ENCODE measurements around the gene LMF1.

Gene LMF1

DNA sequence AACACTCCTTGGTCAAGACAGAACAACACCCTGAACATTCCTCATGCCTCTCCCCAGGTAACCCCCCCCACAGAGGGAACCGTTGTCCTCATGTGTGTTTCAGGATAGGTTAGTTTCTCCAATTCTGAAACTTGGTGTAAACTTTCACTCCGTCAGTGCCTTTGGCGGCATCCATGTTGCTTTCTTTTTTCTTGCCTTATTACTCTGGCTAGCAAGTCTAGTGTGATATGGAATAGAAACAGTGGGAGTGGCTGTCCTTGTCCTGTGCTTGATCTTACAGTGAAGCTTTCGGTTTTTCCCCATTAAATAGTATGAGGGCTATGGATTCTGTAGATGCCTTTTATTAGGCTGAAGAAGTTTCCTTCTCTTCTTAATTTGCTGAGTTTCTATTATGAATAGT, 134.6 kb downstream of the LMF1 start:
- no peak for DNase-seq
- H3K4me3 ChIP-seq (ENCODE audit: low read depth, low read length) = no peak overlapping the region
- peaks cover 6% of the 10 kb centered on the region for H3K9me3 ChIP-seq
- TF ChIP-seq, protein P1, sequence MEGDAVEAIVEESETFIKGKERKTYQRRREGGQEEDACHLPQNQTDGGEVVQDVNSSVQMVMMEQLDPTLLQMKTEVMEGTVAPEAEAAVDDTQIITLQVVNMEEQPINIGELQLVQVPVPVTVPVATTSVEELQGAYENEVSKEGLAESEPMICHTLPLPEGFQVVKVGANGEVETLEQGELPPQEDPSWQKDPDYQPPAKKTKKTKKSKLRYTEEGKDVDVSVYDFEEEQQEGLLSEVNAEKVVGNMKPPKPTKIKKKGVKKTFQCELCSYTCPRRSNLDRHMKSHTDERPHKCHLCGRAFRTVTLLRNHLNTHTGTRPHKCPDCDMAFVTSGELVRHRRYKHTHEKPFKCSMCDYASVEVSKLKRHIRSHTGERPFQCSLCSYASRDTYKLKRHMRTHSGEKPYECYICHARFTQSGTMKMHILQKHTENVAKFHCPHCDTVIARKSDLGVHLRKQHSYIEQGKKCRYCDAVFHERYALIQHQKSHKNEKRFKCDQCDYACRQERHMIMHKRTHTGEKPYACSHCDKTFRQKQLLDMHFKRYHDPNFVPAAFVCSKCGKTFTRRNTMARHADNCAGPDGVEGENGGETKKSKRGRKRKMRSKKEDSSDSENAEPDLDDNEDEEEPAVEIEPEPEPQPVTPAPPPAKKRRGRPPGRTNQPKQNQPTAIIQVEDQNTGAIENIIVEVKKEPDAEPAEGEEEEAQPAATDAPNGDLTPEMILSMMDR (IDR thresholded peaks at IDR 0.05; ENCODE audit: low read depth, low read length) = no peak
- H3K27me3 ChIP-seq = peaks cover 11% of the 10 kb centered on the region
- H3K36me3 ChIP-seq = no peaks in the 10 kb centered on the region
- no peaks in the 10 kb centered on the region for H3K4me1 ChIP-seq

DNA sequence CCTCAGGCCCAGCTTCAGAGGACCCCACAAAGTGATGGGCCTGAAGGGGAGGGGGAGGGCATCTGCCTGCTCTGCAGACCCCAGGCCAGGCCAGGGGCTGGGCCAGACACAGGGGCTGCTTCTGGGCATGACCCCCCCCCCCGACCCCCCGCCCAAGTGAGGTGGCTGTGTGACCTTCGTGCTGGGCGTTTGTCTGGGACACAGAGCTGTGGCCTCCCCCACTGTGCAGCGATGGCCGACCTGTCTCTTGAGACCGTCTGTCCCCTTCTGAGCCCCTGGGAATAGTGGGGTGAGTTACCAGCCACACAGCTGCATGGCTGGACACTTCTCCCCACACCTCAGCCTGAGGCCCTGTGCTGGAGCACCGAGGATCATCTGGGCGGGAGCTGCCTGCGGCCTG, 135.4 kb downstream of the LMF1 start:
- H3K4me3 ChIP-seq (ENCODE audit: low read depth, low read length) = no peak overlapping the region
- H3K27me3 ChIP-seq = peaks cover 11% of the 10 kb centered on the region
- no peaks in the 10 kb centered on the region for H3K36me3 ChIP-seq
- peaks cover 6% of the 10 kb centered on the region for H3K9me3 ChIP-seq
- no peaks in the 10 kb centered on the region for H3K4me1 ChIP-seq
- no peak for DNase-seq
- TF ChIP-seq, protein P1 (IDR thresholded peaks at IDR 0.05; ENCODE audit: low read depth, low read length) = no peak

DNA sequence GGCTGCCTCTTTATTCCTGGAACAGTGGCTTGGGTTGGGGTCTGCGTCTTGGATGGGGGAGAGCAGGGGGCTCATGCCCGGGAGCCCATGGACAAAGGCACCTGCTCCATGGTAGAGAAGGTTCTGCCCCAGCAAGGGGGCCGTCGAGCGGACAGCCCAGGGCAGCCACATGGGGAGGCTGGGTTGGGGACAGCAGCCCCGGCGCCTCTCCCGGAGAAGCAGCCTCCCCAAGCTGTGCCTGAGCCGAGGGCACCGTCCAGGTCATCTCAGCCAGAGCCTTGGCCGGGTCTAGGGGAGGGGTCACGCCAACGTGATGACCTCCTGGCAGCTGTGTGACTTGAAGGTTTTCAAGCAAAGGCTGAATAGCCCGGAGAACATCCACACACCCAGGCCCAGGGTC, 137.4 kb downstream of the LMF1 start:
- no peak overlapping the region for H3K4me3 ChIP-seq (ENCODE audit: low read depth, low read length)
- TF ChIP-seq, protein P1 (IDR thresholded peaks at IDR 0.05; ENCODE audit: low read depth, low read length) = no peak
- no peaks in the 10 kb centered on the region for H3K4me1 ChIP-seq
- no peak for DNase-seq
- peaks cover 11% of the 10 kb centered on the region for H3K27me3 ChIP-seq
- H3K36me3 ChIP-seq = no peaks in the 10 kb centered on the region
- peaks cover 6% of the 10 kb centered on the region for H3K9me3 ChIP-seq

DNA sequence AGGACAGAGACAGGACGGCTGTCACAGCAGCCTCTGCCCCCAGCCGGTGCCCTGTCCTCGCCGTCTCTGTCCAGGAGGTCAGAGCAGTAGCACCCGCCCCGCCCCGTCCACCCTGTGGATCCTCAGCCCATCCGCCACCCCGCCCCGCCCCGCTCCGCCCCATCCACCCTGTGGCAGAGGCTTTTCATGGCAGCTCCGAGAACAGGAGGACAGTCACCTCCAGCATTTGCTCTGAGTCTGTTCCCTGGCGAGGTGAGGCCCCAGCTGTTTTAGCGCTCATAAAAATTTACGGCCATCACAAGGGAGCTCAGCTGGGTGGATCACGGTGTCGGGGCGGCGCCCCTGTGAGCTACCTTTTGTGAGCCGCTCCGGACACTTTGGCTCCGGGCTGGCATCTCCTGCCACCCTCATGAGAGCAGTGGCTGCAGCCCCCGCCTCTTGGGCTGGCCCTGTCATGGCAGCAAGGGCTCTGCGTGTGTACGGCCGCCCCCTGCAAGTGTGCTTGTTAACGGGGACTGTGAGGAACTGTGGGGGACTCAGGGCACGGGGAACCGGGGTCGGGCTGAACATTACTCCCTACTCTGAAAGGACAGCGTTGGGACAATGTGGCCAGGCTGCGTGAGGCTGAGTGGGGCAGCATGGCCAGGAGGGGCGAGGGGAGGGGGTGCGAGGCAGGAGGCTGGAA, 138.0 kb downstream of the LMF1 start:
- no peak overlapping the region for H3K4me3 ChIP-seq (ENCODE audit: low read depth, low read length)
- H3K4me1 ChIP-seq = no peaks in the 10 kb centered on the region
- H3K9me3 ChIP-seq = peaks cover 6% of the 10 kb centered on the region
- peaks cover 11% of the 10 kb centered on the region for H3K27me3 ChIP-seq
- H3K36me3 ChIP-seq = no peaks in the 10 kb centered on the region
- DNase-seq = no peak
- TF ChIP-seq, protein P1 (IDR thresholded peaks at IDR 0.05; ENCODE audit: low read depth, low read length) = no peak

DNA sequence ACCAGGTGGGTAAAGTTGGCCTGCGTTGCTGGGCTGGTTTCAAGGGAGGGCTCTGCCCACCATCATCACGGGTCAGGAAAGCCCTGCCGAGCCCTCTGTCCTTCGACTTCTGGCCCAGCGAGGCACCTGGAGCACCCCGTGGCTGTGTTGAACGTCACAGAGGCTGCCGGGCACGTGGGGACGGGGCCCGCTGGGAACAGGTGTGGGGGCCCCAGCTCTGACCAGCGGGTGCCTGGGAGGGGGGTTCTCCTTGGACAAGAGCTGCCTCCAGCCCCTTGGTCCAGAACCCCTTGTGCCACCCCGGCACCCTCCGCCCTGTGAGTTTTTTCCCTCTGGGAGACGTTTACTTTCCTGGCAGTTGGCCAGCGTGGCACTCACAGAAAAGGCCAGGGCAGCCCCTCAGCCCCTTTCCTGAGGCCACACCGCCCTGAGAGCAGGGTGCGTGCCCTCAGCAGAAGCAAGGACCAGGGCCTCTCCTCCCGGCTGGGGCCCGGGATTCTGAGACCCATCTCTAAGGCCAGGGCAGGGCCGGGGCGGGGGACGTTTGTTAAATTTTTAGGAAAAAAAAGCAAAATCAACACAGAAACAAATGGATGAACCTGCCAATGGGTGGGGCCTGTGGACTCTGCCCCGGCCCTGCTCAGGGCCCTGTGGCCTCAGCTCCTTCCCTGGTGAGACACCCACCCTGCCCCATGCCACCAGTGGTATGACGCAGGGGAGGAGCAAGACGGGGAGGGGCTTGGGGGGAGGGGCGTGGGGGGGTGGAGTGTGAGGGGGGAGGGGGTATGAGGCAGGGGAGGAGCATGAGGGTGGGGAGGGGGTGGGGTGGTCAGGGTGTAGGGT, 139.0 kb downstream of the LMF1 start:
- no peaks in the 10 kb centered on the region for H3K36me3 ChIP-seq
- no peak for DNase-seq
- H3K4me3 ChIP-seq (ENCODE audit: low read depth, low read length) = no peak overlapping the region
- H3K27me3 ChIP-seq = peaks cover 11% of the 10 kb centered on the region
- H3K9me3 ChIP-seq = peaks cover 6% of the 10 kb centered on the region
- H3K4me1 ChIP-seq = no peaks in the 10 kb centered on the region
- TF ChIP-seq, protein P1 (IDR thresholded peaks at IDR 0.05; ENCODE audit: low read depth, low read length) = no peak
